Lung (tissue), 12 donors: ENCODE measurements around the gene CA5A. TPM values are rescaled to one million over a fixed set of nuclear protein-coding genes. Genes with fewer than 3 reads are reported as not detected.

ENCODE experiments used
- ATAC-seq: fragments of 200-7000 bp; cut with Tn5 transposase; one replicate; pipeline ENCODE4 v1.9.1; 2020; ENCODE audit warnings: moderate number of reproducible peaks; ENCODE audit not compliant: insufficient read depth, low FRiP score
- DNase-seq, 3 donors: peaks; one replicate each; pipeline ENCODE4 v3.0.0-alpha.2; 2013 to 2017
- H3K27ac ChIP-seq, 2 donors: one replicate each; pipeline ENCODE4 v1.5.1; 2013; ENCODE audit warnings: mild to moderate bottlenecking in 2 of 2, moderate library complexity in 2 of 2, control low read depth in 1 of 2, inconsistent platforms in 1 of 2, low read depth in 1 of 2, low read length in 1 of 2
- H3K27me3 ChIP-seq, 3 donors: one replicate each; pipeline ENCODE4 v1.5.1; 2013; ENCODE audit warnings: low read length in 2 of 3; ENCODE audit not compliant: control insufficient read depth in 3 of 3, insufficient read depth in 3 of 3
- H3K36me3 ChIP-seq, 4 donors: one replicate each; pipeline ENCODE4 v1.5.1; 2013; ENCODE audit warnings: low read length in 4 of 4, mild to moderate bottlenecking in 1 of 4, moderate library complexity in 1 of 4; ENCODE audit not compliant: control insufficient read depth in 4 of 4, insufficient read depth in 4 of 4
- H3K4me1 ChIP-seq, 5 donors: one replicate each; pipeline ENCODE4 v1.5.1; 2013; ENCODE audit warnings: low read length in 5 of 5, mild to moderate bottlenecking in 2 of 5, moderate library complexity in 1 of 5; ENCODE audit not compliant: control insufficient read depth in 5 of 5, insufficient read depth in 5 of 5
- H3K4me3 ChIP-seq: one replicate; pipeline ENCODE4 v1.5.1; 2013; ENCODE audit warnings: mild to moderate bottlenecking, control low read depth, moderate library complexity
- H3K9ac ChIP-seq, 2 donors: one replicate each; pipeline ENCODE4 v1.5.1; 2013; ENCODE audit warnings: low read length in 2 of 2, control low read depth in 1 of 2; ENCODE audit not compliant: insufficient read depth in 1 of 2
- H3K9me3 ChIP-seq, 4 donors: one replicate each; pipeline ENCODE4 v1.5.1; 2013; ENCODE audit warnings: low read length in 3 of 4, mild to moderate bottlenecking in 1 of 4, moderate library complexity in 1 of 4; ENCODE audit not compliant: control insufficient read depth in 4 of 4, insufficient read depth in 3 of 4
- WGBS, 2 donors: extraction: QIAGEN DNeasy Blood & Tissue Kit; methylation state at CpG; one replicate each; pipeline ENCODE4 v1.1.7; 2013; 5-methylcytosine and 5-hydroxymethylcytosine counted together
- polyA plus RNA-seq, 2 donors: library from polyadenylated mRNA; stranded (reverse); fragments of 200-250 nt; gene quantifications; one replicate each; pipeline ENCODE4 v1.2.1, GENCODE V29; 2013
- total RNA-seq, 2 donors: library from RNA; depleted of rRNA in 1 of 2; stranded (reverse); fragments of >200 nt in 1 of 2; gene quantifications; one replicate each; pipeline ENCODE4 v1.2.1, GENCODE V29; 2014 to 2021
- TF ChIP-seq, protein P1 (sequence below): IDR thresholded peaks from 2 replicates; pipeline ENCODE4 v1.5.1; 2012; ENCODE audit warnings: mild to moderate bottlenecking; ENCODE audit errors: control extremely low read depth, extremely low read depth
- donor health status: control.
- donor health status: control.
- donor health status: Bipolar disorder and iron deficiency.
- donor health status: healthy.
- donor health status: DM: yes; HTN: yes; CAD: no.

Gene CA5A
- total and polyA plus RNA-seq, 4 donors = 0.03 to 0.63 (median 0.14) TPM; not detected in 1

DNA sequence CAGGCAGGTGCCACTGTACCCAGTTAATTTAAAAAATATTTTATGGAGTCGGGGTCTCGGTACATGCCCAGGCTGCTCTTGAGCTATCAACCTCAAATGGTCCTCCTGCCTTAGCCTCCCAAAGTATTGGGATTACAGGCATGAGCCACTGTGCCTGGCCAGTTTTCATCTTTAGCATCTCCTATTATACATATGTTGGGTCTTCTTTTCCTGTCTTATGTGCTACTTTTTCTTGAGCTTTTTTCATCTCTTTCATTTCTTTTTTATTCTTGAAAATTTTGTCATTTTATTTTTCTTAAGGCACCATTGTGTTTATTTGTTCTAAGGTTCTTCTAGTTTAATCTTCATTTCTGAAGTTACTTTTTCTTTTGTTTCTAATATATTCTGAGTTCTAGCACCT, 35.6 kb upstream of the CA5A start:
- no peaks in the 10 kb centered on the region for H3K27me3 ChIP-seq
- TF ChIP-seq, protein P1, sequence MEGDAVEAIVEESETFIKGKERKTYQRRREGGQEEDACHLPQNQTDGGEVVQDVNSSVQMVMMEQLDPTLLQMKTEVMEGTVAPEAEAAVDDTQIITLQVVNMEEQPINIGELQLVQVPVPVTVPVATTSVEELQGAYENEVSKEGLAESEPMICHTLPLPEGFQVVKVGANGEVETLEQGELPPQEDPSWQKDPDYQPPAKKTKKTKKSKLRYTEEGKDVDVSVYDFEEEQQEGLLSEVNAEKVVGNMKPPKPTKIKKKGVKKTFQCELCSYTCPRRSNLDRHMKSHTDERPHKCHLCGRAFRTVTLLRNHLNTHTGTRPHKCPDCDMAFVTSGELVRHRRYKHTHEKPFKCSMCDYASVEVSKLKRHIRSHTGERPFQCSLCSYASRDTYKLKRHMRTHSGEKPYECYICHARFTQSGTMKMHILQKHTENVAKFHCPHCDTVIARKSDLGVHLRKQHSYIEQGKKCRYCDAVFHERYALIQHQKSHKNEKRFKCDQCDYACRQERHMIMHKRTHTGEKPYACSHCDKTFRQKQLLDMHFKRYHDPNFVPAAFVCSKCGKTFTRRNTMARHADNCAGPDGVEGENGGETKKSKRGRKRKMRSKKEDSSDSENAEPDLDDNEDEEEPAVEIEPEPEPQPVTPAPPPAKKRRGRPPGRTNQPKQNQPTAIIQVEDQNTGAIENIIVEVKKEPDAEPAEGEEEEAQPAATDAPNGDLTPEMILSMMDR = no peak
- 98 to 100% methylated on average over 2 of the region's 2 CpGs for WGBS, 2 donors

DNA sequence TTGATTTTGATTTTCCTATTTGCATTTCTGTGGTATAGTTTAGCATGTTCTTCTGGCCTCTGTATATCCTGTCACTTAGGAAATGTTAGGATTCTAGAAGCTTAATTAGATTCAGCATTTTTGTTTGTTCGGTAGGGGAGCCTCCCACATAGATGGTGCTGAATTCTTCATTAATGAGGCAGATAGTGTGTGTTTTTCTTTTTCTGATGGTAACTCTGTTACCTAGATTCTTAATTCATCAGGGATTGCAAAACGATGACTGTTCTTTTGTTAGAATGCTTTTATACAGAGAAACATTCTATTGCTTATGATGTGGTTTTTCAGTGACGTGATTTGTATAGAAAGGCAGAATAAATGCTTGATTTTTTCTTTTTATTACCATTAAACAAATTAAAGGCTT, 33.9 kb upstream of the CA5A start:
- Histone ChIP-seq H3K9ac (no peak overlapping the region), H3K36me3 (peaks cover 0 to 5% (median under 1%) of the 10 kb centered on the region in 4 donors), H3K4me1 (peaks cover 0 to 19% (median 11%) of the 10 kb centered on the region in 5 donors), H3K4me3 (no peak overlapping the region), H3K9me3 (peaks cover 0 to 11% (median 3%) of the 10 kb centered on the region in 4 donors), H3K27me3 (no peaks in the 10 kb centered on the region), H3K27ac (no peak overlapping the region)
- TF ChIP-seq, protein P1 = no peak
- DNase-seq (no peak), ATAC-seq (no peak)
- 62 to 68% methylated on average over 3 of the region's 3 CpGs for WGBS, 2 donors

More for the DNA sequence above, 35.6 kb upstream of the CA5A start:
- Histone ChIP-seq H3K27ac (no peak overlapping the region), H3K4me1 (peaks cover 0 to 7% (median under 1%) of the 10 kb centered on the region in 5 donors), H3K36me3 (peaks cover 0 to 5% (median 1%) of the 10 kb centered on the region in 4 donors), H3K4me3 (no peak overlapping the region), H3K9me3 (peaks cover 0 to 11% (median 3%) of the 10 kb centered on the region in 4 donors), H3K9ac (no peak overlapping the region)
- DNase-seq (no peak), ATAC-seq (no peak)

DNA sequence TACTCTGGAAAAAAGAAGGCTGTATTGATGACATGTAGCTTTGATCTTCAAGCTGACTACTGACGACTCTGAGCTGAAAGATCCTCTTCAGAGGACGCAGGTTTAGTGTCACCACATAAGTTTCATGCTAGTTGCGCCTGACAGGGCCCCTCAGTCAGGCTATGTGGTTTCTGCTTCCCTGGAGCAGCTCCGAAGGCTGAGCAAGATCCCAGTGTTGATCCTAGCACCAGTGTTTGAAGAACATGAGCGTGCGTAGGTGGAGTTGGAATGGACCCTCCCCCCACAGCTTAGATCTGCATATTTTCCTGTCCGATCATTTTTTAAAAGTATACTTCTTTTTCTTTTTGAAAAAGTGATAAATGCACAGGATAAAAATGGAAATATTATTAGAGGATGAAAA, 32.2 kb upstream of the CA5A start:
- 82 to 83% methylated on average over 7 of the region's 7 CpGs for WGBS, 2 donors

More for the DNA sequence above, 32.2 kb upstream of the CA5A start:
- Histone ChIP-seq H3K36me3 (peaks cover 0 to 5% (median 0%) of the 10 kb centered on the region in 4 donors), H3K9ac (no peak overlapping the region), H3K9me3 (peaks cover 0 to 11% (median 3%) of the 10 kb centered on the region in 4 donors), H3K4me1 (peaks cover 6 to 26% (median 13%) of the 10 kb centered on the region in 5 donors), H3K27ac (no peak overlapping the region), H3K4me3 (no peak overlapping the region), H3K27me3 (no peaks in the 10 kb centered on the region)
- DNase-seq (no peak), ATAC-seq (no peak)
- TF ChIP-seq, protein P1 = no peak
